Cardiac muscle cell (in vitro differentiated cells and primary cell): ENCODE data around the gene SH2D4B. TPM values are rescaled to one million over a fixed set of nuclear protein-coding genes. Genes with fewer than 3 reads are reported as not detected.

Source experiments
- DNase-seq, 2 donors: peaks; one replicate each; pipeline versions ENCODE4 v3.0.0 to v3.0.0-alpha.2; 2010 to 2017; ENCODE audit warnings: low read depth in 1 of 2, low spot score in 1 of 2
- H3K27ac ChIP-seq: fragments of 200-600 bp; sonication (generic); 2 replicates; pipeline ENCODE4 v1.5.1; 2016
- H3K27me3 ChIP-seq: fragments of 200-600 bp; sonication (generic); 2 replicates; pipeline ENCODE4 v1.6.0; 2016; ENCODE audit warnings: control low read depth
- H3K36me3 ChIP-seq: fragments of 200-600 bp; sonication (generic); 2 replicates; pipeline ENCODE4 v1.5.1; 2016; ENCODE audit warnings: control low read depth
- H3K4me1 ChIP-seq: fragments of 200-600 bp; sonication (generic); 2 replicates; pipeline ENCODE4 v1.8.1; 2017; ENCODE audit warnings: low read depth, mild to moderate bottlenecking, mixed run types
- H3K4me3 ChIP-seq: fragments of 200-600 bp; sonication (generic); 2 replicates; pipeline ENCODE4 v1.5.1; 2016; ENCODE audit warnings: mild to moderate bottlenecking
- H3K9me3 ChIP-seq: fragments of 200-600 bp; sonication (generic); 2 replicates; pipeline ENCODE4 v1.5.1; 2017; ENCODE audit warnings: low read depth, mild to moderate bottlenecking, control low read depth
- polyA plus RNA-seq: library from polyadenylated mRNA; unstranded; fragments of >200 nt; fragmentation: Nextera tagmentation; extraction: Ambion mirVana; gene quantifications from 2 replicates; pipeline ENCODE4 v1.2.1, GENCODE V29; 2016
- total RNA-seq: library from RNA; depleted of rRNA; stranded (reverse); fragments of >200 nt; gene quantifications from 2 replicates; pipeline ENCODE4 v1.2.3, GENCODE V29; 2016
- TF ChIP-seq, protein P1 (sequence below): IDR thresholded peaks from 2 replicates; pipeline ENCODE4 v1.5.1; 2012; ENCODE audit warnings: low read depth, mild to moderate bottlenecking, low read length

Gene SH2D4B
- total and polyA plus RNA-seq, 2 experiments from 2014 or later: not detected

DNA sequence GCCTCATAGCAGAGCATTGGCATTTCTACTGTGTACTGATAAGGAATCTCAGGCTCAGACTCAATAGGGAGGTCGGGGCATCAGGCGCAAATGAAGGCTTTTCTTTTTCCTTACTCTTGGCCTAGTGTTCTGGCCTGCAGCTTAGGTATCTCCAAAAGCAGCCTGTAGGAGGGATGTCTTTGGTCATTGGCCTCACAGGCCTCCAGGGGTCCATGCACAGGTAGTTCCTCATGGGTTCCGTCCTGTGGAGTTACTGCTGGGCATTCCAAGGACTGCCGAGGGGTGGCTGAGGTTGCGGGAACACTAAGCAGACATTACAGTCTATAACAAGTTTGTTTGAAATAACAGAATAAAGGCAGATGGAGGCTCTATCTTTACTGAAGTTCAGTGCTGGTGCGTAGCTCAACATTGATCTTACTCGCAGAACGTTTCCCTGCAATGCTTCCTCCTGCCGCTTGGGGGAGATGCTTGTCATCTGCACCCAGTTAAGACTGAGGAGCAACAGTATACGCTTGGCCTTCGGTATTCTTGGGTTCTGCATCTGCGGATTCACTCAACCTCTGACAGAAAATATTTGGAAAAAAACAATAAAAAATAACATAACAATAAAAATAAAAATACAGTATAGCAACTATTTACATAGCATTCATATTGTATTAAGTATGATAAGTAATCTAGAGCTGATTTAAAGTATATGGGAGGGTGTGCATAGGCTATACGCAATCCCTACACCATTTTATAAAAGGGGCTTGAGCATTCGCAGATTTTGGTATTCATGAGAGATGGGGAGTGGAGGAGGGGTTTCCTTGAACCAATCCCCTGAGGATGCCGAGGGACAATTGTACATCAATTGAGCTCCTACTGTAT lies 58.9 kb downstream of the SH2D4B start:
- no peak overlapping the region for H3K4me3 ChIP-seq
- H3K36me3 ChIP-seq: no peaks in the 10 kb centered on the region
- H3K27me3 ChIP-seq: no peaks in the 10 kb centered on the region
- no peaks in the 10 kb centered on the region for H3K9me3 ChIP-seq
- DNase-seq: peak; percentile 51 to 69
- peaks cover 5% of the 10 kb centered on the region for H3K4me1 ChIP-seq
- TF ChIP-seq, protein P1, sequence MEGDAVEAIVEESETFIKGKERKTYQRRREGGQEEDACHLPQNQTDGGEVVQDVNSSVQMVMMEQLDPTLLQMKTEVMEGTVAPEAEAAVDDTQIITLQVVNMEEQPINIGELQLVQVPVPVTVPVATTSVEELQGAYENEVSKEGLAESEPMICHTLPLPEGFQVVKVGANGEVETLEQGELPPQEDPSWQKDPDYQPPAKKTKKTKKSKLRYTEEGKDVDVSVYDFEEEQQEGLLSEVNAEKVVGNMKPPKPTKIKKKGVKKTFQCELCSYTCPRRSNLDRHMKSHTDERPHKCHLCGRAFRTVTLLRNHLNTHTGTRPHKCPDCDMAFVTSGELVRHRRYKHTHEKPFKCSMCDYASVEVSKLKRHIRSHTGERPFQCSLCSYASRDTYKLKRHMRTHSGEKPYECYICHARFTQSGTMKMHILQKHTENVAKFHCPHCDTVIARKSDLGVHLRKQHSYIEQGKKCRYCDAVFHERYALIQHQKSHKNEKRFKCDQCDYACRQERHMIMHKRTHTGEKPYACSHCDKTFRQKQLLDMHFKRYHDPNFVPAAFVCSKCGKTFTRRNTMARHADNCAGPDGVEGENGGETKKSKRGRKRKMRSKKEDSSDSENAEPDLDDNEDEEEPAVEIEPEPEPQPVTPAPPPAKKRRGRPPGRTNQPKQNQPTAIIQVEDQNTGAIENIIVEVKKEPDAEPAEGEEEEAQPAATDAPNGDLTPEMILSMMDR: peak; percentile 91
- H3K27ac ChIP-seq: no peak overlapping the region

DNA sequence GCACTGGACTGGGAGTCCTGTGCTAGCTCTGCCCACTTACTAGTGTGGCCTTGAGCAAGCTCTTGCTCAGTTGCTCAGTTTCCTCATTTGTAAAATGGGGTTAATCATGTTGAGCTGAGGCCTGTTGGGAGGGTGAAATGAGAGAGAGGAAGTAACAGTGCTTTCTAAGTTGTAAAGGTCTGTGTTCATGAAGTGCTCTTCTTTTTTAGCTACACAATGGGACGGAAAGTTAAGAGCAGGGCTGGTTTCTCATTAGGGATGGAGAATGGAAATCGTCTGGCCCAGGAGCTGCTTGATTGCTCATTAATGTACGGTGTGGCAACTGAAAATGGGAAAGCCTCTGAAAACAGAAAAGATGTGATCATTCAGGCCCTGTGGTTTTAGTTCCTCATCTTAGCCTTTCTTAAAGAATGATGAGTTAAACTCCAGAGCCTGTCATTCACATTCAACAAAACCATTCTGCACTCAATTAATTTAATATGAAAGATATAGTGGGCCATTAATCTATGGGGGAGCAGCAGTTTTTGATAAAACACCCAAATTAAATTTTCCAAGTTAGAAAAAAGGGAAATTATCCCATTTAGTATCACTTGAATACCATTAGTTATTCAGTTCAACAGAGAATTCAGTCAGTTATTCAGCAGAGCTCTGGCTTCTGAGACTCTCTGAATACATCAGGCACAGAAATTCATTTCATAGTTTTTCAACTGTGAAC lies 60.5 kb downstream of the SH2D4B start:
- Histone ChIP-seq H3K9me3 (no peaks in the 10 kb centered on the region), H3K27me3 (no peaks in the 10 kb centered on the region), H3K36me3 (no peaks in the 10 kb centered on the region), H3K4me1 (peaks cover 5% of the 10 kb centered on the region), H3K27ac (no peak overlapping the region), H3K4me3 (no peak overlapping the region)
- TF ChIP-seq, protein P1: no peak
- DNase-seq: no peak

DNA sequence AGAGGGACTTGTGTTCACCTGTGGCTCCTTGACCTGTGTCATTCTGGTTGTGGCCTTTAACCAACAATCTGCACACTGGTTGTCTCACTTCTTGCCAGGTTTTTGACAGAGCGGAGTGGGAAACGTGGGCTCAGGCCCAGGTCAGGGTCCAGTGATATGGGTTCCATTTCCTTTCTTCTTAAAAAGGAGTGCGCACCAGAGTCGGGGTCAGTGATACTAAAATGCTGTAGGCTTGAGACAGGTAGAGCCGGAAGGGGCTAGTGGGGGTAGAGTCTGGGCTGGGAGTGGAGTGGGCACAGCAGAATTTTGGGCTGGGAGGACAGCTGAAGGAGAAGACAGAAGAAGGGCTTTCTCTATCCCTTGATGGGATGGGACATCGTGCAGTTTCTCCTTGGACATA lies 61.2 kb downstream of the SH2D4B start:
- DNase-seq: no peak
- no peaks in the 10 kb centered on the region for H3K27me3 ChIP-seq
- H3K9me3 ChIP-seq: no peaks in the 10 kb centered on the region
- H3K36me3 ChIP-seq: no peaks in the 10 kb centered on the region
- no peak overlapping the region for H3K27ac ChIP-seq
- peaks cover 5% of the 10 kb centered on the region for H3K4me1 ChIP-seq
- no peak overlapping the region for H3K4me3 ChIP-seq
- TF ChIP-seq, protein P1: no peak

DNA sequence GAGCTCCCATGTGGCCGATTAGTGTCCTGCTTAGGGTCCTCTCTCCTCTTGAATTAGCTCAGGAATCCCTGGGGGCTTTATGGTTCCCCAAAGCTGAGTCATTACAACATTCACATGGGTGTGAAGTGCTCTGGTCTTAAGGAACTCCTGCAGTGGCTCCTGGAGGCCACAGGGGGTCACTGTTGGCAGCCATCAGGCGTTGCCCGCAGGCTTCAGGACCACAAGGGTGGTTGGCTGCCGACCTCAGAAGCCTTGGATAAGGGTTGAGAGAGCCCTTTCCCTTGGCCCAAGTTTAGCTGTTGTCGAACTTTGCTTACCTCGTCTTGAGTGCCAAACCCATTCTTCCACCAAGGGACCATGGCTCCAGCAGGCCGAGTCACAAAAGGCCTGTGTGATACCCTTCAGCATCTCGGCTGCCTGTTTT lies 61.7 kb downstream of the SH2D4B start:
- Histone ChIP-seq H3K27ac (no peak overlapping the region), H3K4me3 (no peak overlapping the region), H3K4me1 (peaks cover 5% of the 10 kb centered on the region), H3K27me3 (no peaks in the 10 kb centered on the region), H3K9me3 (no peaks in the 10 kb centered on the region), H3K36me3 (no peaks in the 10 kb centered on the region)
- TF ChIP-seq, protein P1: peak; percentile 91
- DNase-seq: peak; percentile 76 to 88

DNA sequence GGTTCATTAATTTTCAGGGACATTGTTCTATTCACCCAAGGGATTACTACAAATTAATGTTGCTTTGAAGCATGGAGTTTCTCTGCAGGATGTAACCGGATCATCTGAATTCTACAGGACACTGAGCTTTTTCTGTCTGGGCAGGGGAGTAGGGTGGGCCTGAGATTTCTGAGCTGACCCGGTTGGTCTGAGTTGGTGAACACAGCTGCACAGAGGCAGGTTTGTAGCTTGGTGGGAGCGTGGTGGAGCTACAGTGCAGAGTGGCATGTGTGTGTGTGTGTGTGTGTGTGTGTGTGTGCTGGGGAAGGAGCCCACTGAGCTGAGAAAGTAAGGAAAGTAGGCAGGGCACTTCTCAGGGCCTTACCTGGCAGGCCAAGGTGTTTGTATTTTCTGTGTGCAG lies 62.6 kb downstream of the SH2D4B start:
- Histone ChIP-seq H3K4me3 (no peak overlapping the region), H3K27me3 (no peaks in the 10 kb centered on the region), H3K27ac (no peak overlapping the region), H3K4me1 (peaks cover 4% of the 10 kb centered on the region), H3K9me3 (no peaks in the 10 kb centered on the region), H3K36me3 (no peaks in the 10 kb centered on the region)
- DNase-seq: no peak
- TF ChIP-seq, protein P1: no peak
